HG02642 (cell line): Measurements from ENCODE around the gene MEIKIN.

ENCODE experiments used
- ATAC-seq: cut with Tn5 transposase; IDR thresholded peaks from one replicate; pipeline ENCODE4 v1.9.1; 2021; ENCODE audit warnings: mild to moderate bottlenecking; ENCODE audit not compliant: unreplicated experiment, poor library complexity

MEIKIN gene, protein sequence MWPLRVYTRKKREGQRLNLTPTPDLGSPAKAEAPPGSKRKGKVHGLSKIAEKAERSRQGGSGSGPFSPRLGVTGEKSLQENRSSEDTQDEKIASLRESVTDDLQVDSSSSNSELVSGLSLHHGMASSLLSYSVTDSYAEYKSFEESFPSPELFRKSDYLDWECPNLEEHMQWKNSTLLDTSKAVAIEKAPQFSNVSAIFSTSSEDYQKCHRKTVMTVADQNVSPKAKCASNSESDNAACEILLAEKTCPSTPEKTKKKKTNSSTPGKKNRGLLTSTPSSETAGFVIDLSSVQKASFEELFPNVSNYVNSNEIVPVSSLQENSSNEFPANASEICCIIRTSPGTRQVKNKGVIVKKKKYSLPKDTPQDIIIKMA

DNA sequence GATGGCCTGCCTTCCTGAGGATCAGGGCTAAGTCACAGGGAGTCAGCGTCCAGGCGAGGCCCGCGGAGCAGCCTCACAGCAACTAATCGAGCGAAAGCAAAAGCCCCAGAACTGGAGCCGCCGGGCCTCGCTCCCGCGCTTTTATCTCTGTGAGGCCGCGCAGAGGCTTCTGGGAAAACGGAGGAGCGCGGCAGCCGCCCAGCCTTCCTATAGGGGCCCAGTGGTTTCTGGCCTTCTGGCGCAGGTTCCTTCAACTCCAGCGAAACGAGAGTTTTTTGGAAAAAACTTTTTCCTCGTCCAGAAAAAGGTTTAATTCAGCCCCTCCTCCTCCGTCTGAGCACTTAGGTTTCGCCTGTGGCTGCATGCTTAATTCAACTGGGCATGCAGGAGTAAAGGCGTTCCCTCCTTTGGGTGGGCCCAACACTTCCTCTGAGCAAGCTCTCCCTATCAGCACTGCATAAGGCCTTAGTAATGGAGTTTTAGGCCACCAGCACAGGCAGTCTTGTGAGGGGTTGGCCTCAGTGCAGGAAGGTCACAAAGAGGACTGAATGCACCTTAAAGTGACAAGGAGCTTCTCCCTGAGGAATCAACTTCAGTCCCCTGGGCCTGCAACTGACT, at the start of gene MEIKIN:
Gene MEIKIN (minus strand): TSS at position 113 of the 618 bp plus-strand sequence. CDS start 158 bp downstream, outside the sequence.
- ATAC-seq, result no peak

DNA sequence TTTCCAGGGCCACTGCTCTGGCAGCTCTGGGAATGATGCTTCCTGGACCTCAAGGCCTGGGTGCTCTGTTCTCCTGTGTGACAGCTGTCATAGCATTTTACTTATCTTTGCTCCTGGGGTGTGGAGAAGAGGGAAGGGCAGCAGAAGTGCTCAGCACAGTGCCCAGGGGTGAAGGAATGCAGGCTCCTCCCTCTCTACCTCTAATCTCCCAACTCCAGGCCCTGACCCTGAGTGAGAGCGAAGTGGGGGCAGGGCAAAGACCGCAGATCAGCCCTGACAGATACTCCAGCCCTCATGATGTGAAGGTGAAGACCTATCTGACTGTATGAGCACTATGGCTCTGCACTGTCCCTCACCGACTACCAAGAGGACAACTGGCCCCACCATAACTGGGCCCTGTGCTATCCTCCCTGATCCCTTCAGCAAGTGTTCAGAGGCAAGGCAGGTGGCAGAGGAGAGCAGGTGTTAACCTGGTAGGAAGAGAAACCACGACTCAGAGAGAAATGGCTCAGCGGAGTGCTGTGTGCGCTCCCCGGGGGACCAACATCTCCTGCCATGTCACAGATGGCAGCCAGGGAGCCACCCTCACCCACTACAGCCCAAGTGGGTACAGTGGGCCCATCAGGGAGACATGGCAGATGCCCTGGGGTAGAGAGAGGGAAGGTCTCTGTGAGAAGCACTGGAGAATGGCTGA, 49.2 kb upstream of the MEIKIN start:
- ATAC-seq, result no peak

DNA sequence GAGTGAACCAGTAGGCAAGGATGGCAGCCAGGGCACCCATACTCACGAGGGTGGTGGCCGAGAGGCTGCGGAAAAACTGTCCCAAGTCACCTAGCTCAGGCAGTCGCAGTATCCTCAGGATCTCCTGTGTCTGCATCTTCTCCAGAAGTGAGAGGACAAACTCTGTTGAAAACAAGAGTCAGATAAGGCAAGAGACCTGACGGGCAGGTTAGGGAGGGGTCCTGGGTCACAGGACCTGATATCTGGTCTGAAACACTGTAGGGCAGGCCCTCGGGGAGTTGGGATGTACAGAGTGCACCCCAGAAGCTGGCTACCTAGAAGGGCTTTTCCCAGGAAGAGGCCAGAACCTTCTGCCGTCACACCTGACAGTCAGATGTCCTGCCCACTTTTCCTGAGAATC, 48.6 kb upstream of the MEIKIN start:
- no peak for ATAC-seq

- no peak for ATAC-seq
Measured at GRCh38 chr5:131993676-131994075, 48.2 kb upstream of the MEIKIN start.

GRCh38 chr5:131992370-131992769, 46.9 kb upstream of the MEIKIN start:
- no peak for ATAC-seq

DNA sequence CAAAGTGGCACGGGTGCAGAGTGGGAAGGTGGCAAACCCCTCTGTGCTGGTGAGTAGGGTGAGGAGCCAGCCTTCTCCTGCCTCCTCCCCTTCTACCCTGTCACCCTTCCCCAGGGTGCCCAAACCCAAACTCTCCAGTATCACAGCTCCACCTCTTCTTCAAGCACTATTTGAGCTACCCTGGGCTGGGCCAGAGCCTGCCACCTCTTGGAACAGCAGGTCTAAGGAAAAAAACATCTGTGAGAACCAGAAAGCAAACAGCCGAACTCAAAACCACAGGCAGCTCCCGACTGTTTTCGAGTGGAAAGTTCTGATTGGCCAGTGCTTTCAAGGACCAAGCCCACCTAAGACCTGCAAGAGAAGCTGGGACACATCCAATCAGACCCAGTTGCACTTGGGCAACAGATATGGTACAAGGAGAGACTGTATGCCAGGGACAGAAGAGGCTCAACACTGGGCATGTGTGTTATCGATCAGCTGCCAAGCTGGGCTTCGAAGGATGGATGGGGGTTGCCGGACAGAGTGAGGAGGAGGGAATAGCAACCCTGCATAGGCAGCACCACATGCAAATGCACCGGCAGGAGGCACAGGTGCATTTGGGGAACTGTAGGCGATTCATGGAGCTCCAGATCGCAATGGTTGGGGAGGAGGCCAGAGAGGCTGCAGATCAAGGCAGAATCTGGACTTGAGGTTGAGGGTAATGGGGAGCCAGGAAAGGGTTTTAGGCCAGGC, 46.3 kb upstream of the MEIKIN start:
- ATAC-seq, result no peak

DNA sequence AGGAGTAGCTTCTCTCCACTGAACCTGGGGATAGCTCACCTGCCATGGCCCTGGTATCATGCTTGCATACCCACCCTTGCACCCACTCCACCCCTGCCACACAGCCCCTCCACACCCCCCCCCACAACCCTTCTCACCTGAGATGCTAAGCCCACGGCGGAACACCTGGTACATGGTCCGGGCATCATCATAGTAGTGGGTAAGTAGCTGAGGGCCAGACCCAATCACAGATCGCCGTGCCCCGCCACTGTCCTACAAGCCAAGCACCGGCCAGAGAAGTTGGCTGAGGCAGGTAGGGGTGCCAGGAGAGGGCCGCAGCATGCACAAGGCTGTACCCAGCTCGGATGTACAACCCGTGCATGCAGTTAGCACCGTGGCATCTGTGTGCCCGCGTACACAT, 45.3 kb upstream of the MEIKIN start:
- no peak for ATAC-seq

- no peak for ATAC-seq
Measured at GRCh38 chr5:131988601-131989000, 43.1 kb upstream of the MEIKIN start.

DNA sequence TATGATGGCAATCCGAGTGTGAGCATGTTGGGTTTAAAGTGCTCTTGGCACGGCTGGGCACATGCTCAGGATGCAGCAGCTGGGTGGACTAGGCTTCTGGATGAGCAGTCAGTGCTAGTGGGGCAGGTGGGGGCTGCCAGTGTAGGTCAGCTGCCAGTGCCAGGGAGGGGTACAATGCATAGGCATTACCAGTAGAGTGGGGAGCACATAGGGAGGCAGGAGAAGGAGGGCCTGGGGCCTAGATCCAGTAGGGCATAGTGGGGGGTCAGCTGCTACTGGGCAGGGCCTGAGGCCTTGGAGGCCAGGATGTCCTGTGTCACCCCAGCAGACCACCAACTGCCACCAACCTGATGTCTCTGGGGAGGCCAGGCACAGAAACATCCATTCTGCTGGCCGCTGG, 41.8 kb upstream of the MEIKIN start:
- no peak for ATAC-seq

DNA sequence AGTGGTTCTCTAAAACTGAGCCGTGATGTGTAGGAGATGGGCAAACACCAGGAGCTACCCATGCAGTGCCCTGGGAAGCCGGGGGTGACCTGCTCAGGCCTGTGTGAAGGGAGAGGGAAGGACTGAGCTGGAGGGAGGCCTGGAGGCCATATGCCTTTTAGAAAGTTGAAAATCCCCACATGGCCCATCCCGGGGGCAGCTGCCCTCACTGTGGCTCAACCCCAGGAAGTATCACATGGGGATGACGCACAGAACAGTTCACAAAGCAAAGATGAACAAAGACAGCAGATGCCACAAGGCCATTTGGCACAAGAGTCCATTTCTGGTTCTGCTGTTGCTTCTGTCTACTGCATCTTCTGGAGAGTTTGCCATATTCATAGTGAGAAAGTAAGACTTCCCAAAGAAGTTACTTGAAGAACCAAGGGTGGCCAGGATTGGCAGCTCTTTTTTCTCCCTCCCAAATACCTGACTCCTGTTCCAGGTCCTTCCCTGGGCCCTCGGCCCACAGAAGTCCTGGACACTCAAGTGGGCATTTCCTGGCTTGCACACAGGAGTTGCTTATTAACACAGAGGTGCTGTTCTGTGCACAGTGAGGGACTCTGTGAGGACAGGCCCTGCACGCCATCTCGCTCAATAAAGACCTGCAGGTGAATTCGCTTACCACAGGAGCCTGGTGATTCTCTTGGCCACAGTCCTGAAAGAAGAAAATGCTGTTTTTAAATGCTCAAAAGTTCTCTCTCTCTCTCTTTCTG, 40.9 kb upstream of the MEIKIN start:
- ATAC-seq, result no peak

DNA sequence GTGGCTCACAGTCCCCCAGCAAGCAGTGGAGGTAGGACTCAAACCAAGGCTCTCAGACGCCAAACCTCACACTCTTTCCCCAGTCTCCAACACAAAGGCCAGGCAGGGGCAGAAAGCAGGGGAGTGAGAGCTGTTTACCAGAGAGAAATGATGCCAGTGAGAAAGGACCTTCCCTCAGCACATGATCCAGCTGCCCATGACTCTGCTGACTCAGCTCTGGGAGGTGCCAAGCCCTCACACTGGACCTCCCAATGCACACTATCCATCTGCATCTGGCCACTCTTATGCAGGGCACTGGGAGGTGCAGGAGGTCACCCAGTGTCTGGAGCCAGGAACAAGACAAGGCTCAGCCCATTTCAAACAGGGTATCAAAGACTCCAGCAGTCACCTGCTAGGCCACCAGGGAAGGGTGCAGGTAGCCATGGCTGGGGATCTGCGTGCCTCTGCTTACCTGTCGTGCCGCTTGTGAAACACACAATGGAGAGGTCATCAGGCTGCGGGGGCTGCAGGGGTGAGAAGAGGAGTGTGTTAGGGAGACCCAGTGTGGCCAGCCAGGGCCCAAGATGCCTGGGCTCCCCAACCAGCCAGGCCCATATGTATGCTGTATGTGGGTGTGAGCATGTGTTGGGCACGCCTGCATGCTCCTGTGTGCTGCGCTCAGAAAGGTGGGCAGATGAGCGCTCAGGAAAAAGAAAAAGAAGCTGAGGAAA, 39.6 kb upstream of the MEIKIN start:
- ATAC-seq, result no peak

- ATAC-seq, result no peak
Measured at GRCh38 chr5:131983244-131983771, 37.8 kb upstream of the MEIKIN start.

- no peak for ATAC-seq
Measured at GRCh38 chr5:131981516-131981915, 36.1 kb upstream of the MEIKIN start.

DNA sequence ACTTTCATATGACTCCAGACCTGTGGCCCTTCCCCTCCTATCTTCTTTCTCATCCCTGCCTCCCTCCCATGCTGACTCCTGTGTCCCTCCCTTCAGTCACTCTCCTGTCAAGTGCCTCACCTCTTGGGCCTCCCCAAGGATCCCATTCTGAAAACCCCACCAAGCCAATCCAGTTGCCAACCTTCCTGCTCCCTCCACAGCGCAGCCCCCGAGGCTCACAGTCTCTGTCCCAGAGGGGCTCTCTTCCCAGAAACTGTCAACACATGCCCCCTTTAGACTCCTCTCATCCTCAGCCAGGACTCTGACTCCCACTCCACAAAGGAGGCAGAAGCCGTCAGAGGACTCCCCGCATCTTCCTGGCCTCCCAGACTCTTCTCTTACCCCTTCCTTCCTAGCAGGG, 35.2 kb upstream of the MEIKIN start:
- ATAC-seq, result no peak

GRCh38 chr5:131979816-131980215, 34.4 kb upstream of the MEIKIN start:
- ATAC-seq, result no peak

GRCh38 chr5:131977212-131977604, 31.7 kb upstream of the MEIKIN start:
- no peak for ATAC-seq

DNA sequence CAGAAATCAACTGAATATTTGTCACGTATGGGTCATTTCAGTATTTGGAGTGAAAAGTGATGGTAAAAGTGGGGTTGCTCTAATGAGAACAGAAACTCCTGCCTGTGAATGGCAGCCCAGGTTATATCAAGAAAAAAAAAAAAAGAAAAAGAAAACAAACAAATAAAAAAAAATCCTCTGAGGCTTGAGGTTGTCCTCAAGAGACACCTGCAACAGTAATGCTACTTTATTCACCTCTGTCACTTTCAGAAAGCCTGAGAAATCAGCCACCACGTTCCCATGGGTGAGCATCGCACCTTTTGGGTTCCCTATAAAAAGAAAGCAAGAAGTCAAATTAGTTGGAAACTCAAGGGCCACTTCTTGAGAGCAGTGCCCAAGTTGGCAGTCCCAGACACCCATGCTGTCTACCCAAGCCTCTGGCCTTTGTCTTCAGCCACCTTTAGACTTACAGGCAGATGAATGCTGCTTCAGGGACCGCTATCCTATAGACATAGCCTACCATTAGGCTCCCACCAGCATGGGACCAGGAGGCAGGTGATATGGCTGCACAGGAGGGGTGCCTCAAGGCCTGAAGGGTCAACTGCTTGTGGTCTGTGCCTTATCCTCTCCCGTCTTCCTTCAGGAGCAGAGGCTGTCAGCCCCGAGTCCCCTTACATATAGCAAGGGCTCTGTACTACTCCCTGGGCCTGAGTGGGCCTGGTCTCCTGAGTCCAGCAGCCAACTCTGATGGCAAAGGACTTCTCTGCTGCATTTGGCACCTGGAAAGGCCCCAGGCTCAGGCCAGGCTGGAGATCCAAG, 31.1 kb upstream of the MEIKIN start:
- ATAC-seq, result no peak

GRCh38 chr5:131974956-131975726, 29.7 kb upstream of the MEIKIN start:
- no peak for ATAC-seq
